GM06990 (cell line): ENCODE data around the gene CHST4.
A peak's percentile ranks its signal among the peaks of the same experiment; 100 is the strongest.

Source experiments
- DNase-seq: peaks from one replicate; pipeline ENCODE4 v3.0.0-alpha.2; 2011; ENCODE audit not compliant: insufficient read length; ENCODE audit errors: extremely low read depth
- H3K27me3 ChIP-seq: replicated peaks from 2 replicates; pipeline ENCODE4 v1.6.0; 2011; ENCODE audit warnings: low read length; ENCODE audit not compliant: control insufficient read depth, insufficient read depth
- H3K36me3 ChIP-seq: 2 replicates; pipeline ENCODE4 v1.5.1; 2011; ENCODE audit warnings: low read length; ENCODE audit not compliant: control insufficient read depth, insufficient read depth
- H3K4me3 ChIP-seq: replicated peaks from 2 replicates; pipeline ENCODE4 v1.5.1; 2011; ENCODE audit warnings: low read depth, mild to moderate bottlenecking, control low read depth, low read length
- TF ChIP-seq, protein P1 (sequence below): IDR thresholded peaks from 2 replicates; pipeline ENCODE4 v1.5.1; 2011; ENCODE audit warnings: low read length, control low read depth, mild to moderate bottlenecking, inconsistent platforms; ENCODE audit not compliant: insufficient read depth, poor library complexity, severe bottlenecking

The CHST4 gene

DNA sequence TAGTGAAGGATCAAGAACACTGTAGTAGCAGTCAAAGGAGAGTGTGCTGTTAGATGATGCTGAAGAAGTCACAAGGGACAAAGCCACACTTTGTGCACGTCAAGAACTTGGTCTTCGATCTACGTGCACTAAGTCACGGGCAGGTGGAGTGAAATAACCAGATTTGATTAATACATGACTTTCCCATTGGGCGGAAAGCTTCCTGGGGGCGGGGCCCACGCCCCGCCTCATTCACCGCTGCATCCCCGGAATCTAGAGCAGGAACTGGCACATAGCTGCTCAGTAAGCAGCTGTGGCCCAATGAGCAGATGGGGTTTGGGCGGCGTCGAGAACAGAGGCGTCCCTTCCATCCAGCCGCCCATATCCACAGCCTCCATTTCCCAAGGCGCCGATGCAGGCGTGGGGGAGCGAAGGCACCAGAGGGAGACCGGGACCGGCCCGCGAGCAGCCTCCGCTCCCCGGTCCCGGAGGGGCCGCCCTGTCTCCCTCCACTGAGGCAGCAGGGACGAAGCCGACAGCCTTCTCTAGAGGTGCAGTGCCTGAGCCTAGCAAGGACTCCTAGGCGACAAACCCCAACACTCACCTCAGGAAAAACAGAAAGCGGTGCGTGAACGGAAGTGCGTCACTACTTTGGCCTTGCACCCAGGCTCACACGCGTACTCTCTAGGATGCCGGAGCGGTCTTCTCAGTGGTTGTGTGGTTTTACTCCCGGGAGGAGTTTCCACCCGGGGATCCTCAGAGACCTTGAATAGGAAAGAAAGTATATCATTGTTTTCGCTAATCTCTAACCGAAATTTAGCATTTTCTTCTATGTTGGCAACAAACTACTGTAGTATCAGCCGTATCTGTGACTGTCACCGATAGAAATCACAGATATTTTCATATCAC lies 42.0 kb upstream of the CHST4 start:
- DNase-seq, result peak; percentile 87
- no peaks in the 10 kb centered on the region for H3K36me3 ChIP-seq
- TF ChIP-seq, protein P1, sequence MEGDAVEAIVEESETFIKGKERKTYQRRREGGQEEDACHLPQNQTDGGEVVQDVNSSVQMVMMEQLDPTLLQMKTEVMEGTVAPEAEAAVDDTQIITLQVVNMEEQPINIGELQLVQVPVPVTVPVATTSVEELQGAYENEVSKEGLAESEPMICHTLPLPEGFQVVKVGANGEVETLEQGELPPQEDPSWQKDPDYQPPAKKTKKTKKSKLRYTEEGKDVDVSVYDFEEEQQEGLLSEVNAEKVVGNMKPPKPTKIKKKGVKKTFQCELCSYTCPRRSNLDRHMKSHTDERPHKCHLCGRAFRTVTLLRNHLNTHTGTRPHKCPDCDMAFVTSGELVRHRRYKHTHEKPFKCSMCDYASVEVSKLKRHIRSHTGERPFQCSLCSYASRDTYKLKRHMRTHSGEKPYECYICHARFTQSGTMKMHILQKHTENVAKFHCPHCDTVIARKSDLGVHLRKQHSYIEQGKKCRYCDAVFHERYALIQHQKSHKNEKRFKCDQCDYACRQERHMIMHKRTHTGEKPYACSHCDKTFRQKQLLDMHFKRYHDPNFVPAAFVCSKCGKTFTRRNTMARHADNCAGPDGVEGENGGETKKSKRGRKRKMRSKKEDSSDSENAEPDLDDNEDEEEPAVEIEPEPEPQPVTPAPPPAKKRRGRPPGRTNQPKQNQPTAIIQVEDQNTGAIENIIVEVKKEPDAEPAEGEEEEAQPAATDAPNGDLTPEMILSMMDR, result no peak
- peak overlapping the region; percentile 80 for H3K4me3 ChIP-seq
- H3K27me3 ChIP-seq, result no peaks in the 10 kb centered on the region

DNA sequence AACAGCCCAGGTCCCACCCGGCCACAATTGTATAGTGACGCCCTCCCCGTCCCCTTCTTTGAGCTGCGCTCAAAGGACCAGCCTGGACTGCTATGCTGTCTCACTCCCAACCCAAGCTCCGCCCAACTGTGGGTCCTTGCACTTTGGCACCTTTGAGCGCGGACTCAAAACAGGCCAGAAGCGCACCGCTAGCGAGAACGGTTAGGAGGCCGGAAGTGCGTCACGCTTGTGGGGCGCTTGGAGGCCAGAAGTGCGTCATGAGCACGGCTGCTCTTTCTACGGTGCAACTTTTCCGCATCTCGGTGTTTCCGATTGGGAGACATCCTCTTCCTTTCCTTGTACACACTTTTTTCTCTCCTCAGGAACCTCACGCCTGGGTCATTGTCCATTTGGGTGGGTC lies 37.1 kb upstream of the CHST4 start, which contains the start of gene ZNF19:
ZNF19 (minus strand) TSS at position 203 of the 400 bp plus-strand sequence. CDS start 7,210 bp downstream, outside the sequence.
- H3K4me3 ChIP-seq, result no peak within 1 kb of the TSS
- DNase-seq, result no peak
- TF ChIP-seq, protein P1, result no peak
- no peaks in the 10 kb centered on the region for H3K36me3 ChIP-seq
- no peaks in the 10 kb centered on the region for H3K27me3 ChIP-seq

DNA sequence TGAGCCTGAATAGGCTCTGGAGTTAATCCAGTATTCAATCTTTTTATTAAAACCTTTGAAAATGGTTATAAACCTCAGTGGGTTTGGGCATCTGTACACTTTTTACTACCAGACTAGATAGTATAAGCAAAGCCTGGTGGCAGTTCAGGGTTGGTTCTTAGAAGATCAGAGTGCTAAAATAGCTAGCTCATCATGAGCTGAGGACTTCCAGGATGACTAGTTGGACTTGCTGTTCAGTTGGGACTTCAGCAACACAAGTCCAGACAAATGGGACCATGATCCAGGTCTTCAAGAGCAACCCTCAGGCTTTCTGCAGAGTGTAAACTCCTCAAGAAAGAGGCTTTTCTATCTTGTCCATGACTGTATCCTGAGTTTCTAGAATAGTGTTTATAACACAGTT lies 35.9 kb upstream of the CHST4 start:
- Histone ChIP-seq H3K36me3 (no peaks in the 10 kb centered on the region), H3K27me3 (no peaks in the 10 kb centered on the region), H3K4me3 (no peak overlapping the region)
- no peak for DNase-seq
- TF ChIP-seq, protein P1, result no peak

DNA sequence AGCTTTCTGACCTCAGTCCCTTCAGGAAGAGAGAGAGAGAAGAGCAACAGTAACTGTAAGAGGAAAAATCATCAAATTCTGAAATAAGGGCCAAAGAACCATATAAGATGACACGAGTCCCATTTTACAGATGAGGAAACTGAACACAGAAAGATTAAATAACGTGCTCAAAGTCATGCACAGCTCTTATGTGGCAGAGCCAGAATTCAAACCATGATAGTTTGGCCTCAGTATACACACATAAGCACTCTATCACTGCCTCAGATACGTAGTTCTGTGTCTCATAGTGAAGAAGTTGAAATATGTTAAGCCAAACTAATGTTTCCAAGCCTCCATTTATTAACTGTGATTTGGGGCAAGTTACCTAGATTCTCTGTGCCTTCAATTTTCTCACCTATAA lies 35.2 kb upstream of the CHST4 start:
- TF ChIP-seq, protein P1, result no peak
- H3K27me3 ChIP-seq, result no peaks in the 10 kb centered on the region
- DNase-seq, result no peak
- H3K4me3 ChIP-seq, result no peak overlapping the region
- H3K36me3 ChIP-seq, result no peaks in the 10 kb centered on the region

DNA sequence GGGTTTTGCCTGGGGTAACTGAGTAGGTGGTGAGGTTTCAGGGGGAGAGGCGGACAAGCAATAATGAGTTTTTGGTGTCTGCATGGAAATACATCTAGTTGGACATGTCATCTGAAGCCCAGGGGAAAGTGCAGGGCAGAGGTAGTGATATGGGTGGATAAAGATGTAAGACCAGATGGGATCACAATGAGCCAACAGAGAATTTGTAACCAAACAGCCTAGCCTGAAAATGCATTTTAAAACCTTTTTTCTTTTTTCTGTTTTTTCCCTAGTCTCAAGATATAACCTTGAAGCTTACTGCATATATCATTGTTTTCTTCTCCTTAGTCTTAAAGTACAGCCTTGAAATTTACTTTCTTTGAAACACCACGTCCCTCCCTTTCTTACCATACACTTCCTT lies 33.4 kb upstream of the CHST4 start:
- TF ChIP-seq, protein P1, result no peak
- no peak overlapping the region for H3K4me3 ChIP-seq
- H3K36me3 ChIP-seq, result no peaks in the 10 kb centered on the region

DNA sequence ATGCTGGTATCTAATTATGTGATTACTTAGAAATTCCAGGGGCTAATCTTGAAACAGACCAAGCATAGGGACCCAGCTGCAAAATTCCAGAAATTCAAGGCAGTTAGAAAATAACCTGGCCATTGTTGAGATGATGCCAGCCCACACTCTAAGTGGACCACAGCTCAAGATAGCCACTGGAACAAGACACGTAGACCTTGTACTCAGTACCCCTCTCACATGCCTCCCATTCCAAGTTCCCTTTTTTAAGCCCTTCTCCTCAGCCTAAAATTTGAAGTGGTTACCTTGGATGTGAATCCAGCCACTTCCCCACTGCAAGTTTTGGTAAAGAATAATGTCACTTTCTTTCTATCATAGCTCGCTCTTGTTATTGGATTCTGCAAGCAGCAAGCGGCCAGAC lies 33.0 kb upstream of the CHST4 start:
- Histone ChIP-seq H3K36me3 (no peaks in the 10 kb centered on the region), H3K27me3 (no peaks in the 10 kb centered on the region), H3K4me3 (no peak overlapping the region)
- TF ChIP-seq, protein P1, result no peak
- DNase-seq, result no peak

More for the DNA sequence above, 33.4 kb upstream of the CHST4 start:
- DNase-seq, result no peak
- no peaks in the 10 kb centered on the region for H3K27me3 ChIP-seq
